Measurements from ENCODE around the gene TMEM74B. TPM values are rescaled to one million over a fixed set of nuclear protein-coding genes. Genes with fewer than 3 reads are reported as not detected.
A peak's percentile ranks its signal among the peaks of the same experiment; 100 is the strongest.
"Not testable (repeated sequence)": the region's sequence is repeated elsewhere in the genome, so short reads cannot be mapped to it uniquely, and the experiment has no call there.

Gene TMEM74B
- total RNA-seq, result 0.26 and 0.76 TPM in 2 replicates

- DNase-seq (ENCODE audit: low read depth in 2 of 2), result no peak
These were observed at the start of gene TMEM74B for GRCh38 chr20:1184638-1185315. Gene TMEM74B (minus strand): TSS chr20:1184981. CDS start chr20:1183801, 1,180 bp downstream.

- no peak for DNase-seq (ENCODE audit: low read depth in 2 of 2)
These were observed 47.7 kb upstream of the TMEM74B start for GRCh38 chr20:1232286-1233111.

- no peak for DNase-seq (ENCODE audit: low read depth in 2 of 2)
These were observed 44.8 kb upstream of the TMEM74B start for GRCh38 chr20:1229541-1229940.

GRCh38 chr20:1225783-1226654 lies 41.2 kb upstream of the TMEM74B start, which contains the start of gene RAD21L1:
Gene RAD21L1 (plus strand): TSS chr20:1226044. CDS start chr20:1228454, 2,410 bp downstream.
- peak; percentile 43 to 90 for DNase-seq (ENCODE audit: low read depth in 2 of 2)

- no peak for DNase-seq (ENCODE audit: low read depth in 2 of 2)
These were observed 40.5 kb upstream of the TMEM74B start for GRCh38 chr20:1225263-1225782.

- no peak for DNase-seq (ENCODE audit: low read depth in 2 of 2)
These were observed 39.6 kb upstream of the TMEM74B start for GRCh38 chr20:1224205-1224890.

- not testable (repeated sequence) for DNase-seq (ENCODE audit: low read depth in 2 of 2)
These were observed 38.0 kb upstream of the TMEM74B start for GRCh38 chr20:1222750-1223149.

GRCh38 chr20:1216527-1217427 lies 32.0 kb upstream of the TMEM74B start:
- DNase-seq (ENCODE audit: low read depth in 2 of 2), result not testable (repeated sequence)

- DNase-seq (ENCODE audit: low read depth in 2 of 2), result no peak
These were observed 30.8 kb upstream of the TMEM74B start for GRCh38 chr20:1215386-1216170.

GRCh38 chr20:1214838-1215261 lies 30.1 kb upstream of the TMEM74B start:
- no peak for DNase-seq (ENCODE audit: low read depth in 2 of 2)

- DNase-seq (ENCODE audit: low read depth in 2 of 2), result peak; percentile 45 to 78
These were observed 28.0 kb upstream of the TMEM74B start for GRCh38 chr20:1212607-1213396.

- no peak for DNase-seq (ENCODE audit: low read depth in 2 of 2)
These were observed 27.2 kb upstream of the TMEM74B start for GRCh38 chr20:1212023-1212422.

GRCh38 chr20:1210501-1210900 lies 25.7 kb upstream of the TMEM74B start:
- no peak for DNase-seq (ENCODE audit: low read depth in 2 of 2)

GRCh38 chr20:1209447-1210387 lies 24.9 kb upstream of the TMEM74B start:
- peak in 1 of 2 donors; percentile 36 for DNase-seq (ENCODE audit: low read depth in 2 of 2)

GRCh38 chr20:1207293-1207878 lies 22.6 kb upstream of the TMEM74B start:
- no peak for DNase-seq (ENCODE audit: low read depth in 2 of 2)

GRCh38 chr20:1206366-1207148 lies 21.8 kb upstream of the TMEM74B start:
- no peak for DNase-seq (ENCODE audit: low read depth in 2 of 2)

Measured in dermis microvascular lymphatic vessel endothelial cell (primary cell).